Measurements from ENCODE around the gene LYPLAL1. TPM values are rescaled to one million over a fixed set of nuclear protein-coding genes. Genes with fewer than 3 reads are reported as not detected.

Gene LYPLAL1
- total and polyA plus RNA-seq, 2 experiments from 2014 or later = 28.3 to 31.9 TPM

DNA sequence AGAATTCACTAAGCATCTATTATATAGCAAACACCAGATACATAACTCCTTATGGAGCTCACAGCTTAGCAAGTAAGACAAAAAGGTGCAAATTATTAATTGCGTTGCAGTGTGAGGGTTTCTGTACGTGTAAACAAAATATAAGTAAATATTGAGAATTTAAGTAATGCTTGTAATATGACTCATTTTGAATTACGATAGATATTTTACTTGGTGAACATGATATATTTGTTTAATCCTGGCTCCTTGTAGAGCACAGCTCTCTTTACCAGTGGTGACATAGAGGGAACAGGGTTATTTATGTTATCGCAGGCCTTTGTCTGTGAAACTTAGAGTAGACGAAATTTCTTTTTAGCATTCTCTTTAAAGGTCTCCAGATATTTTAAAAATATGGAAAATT lies 36.4 kb downstream of the LYPLAL1 start:
- no peaks in the 10 kb centered on the region for H4K20me1 ChIP-seq (ENCODE audit: insufficient read depth, poor library complexity, severe bottlenecking)
- no peak for TF ChIP-seq EZH2 (IDR thresholded peaks at IDR 0.05; ENCODE audit: borderline replicate concordance)
- TF ChIP-seq, protein P1, sequence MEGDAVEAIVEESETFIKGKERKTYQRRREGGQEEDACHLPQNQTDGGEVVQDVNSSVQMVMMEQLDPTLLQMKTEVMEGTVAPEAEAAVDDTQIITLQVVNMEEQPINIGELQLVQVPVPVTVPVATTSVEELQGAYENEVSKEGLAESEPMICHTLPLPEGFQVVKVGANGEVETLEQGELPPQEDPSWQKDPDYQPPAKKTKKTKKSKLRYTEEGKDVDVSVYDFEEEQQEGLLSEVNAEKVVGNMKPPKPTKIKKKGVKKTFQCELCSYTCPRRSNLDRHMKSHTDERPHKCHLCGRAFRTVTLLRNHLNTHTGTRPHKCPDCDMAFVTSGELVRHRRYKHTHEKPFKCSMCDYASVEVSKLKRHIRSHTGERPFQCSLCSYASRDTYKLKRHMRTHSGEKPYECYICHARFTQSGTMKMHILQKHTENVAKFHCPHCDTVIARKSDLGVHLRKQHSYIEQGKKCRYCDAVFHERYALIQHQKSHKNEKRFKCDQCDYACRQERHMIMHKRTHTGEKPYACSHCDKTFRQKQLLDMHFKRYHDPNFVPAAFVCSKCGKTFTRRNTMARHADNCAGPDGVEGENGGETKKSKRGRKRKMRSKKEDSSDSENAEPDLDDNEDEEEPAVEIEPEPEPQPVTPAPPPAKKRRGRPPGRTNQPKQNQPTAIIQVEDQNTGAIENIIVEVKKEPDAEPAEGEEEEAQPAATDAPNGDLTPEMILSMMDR (IDR thresholded peaks at IDR 0.05; ENCODE audit: poor library complexity) = no peak
- no peak for TF ChIP-seq EZH2phosphoT487 (IDR thresholded peaks at IDR 0.05; ENCODE audit: low read depth, severe bottlenecking, unreplicated experiment)
- H3K4me3 ChIP-seq = no peak overlapping the region
- no peaks in the 10 kb centered on the region for H3K9me2 ChIP-seq (replicated peaks; ENCODE audit: insufficient read depth)
- WGBS (ENCODE audit: low lambda C conversion rate, missing lambda C conversion rate) = 84% methylated on average over 5 of the region's 5 CpGs
- H3K79me2 ChIP-seq = no peaks in the 10 kb centered on the region
- H2AFZ ChIP-seq = no peak overlapping the region
- H3K9me3 ChIP-seq (ENCODE audit: low read depth) = no peaks in the 10 kb centered on the region
- no peak for DNase-seq (ENCODE audit: low spot score)
- no peak overlapping the region for H3K4me2 ChIP-seq
- no peaks in the 10 kb centered on the region for H3K27me3 ChIP-seq
- no peaks in the 10 kb centered on the region for H3K36me3 ChIP-seq (replicated peaks; ENCODE audit: insufficient read depth, low read depth)
- H3K4me1 ChIP-seq (ENCODE audit: insufficient read depth) = no peaks in the 10 kb centered on the region
- H3K27ac ChIP-seq = no peak overlapping the region

DNA sequence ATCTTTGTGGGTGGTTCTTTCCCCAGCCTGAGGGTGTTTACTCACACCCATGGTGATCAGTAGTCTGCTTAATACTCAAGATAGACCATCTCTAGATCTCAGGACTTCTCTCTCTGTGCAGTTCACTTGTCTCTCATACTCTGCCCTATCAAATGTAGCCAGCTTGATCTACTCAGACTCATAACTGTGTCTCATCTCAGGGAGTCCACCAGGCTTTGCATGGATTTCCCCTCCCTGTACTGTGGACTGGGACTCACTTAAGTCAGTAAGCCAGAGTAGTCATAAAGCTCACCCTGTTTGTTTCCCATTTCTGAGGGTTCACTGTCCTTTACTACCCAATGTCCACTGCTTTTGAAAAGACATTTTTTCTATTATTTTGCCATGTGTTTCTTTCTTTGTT lies 41.8 kb downstream of the LYPLAL1 start:
- no peak overlapping the region for H2AFZ ChIP-seq
- no peaks in the 10 kb centered on the region for H3K36me3 ChIP-seq (replicated peaks; ENCODE audit: insufficient read depth, low read depth)

DNA sequence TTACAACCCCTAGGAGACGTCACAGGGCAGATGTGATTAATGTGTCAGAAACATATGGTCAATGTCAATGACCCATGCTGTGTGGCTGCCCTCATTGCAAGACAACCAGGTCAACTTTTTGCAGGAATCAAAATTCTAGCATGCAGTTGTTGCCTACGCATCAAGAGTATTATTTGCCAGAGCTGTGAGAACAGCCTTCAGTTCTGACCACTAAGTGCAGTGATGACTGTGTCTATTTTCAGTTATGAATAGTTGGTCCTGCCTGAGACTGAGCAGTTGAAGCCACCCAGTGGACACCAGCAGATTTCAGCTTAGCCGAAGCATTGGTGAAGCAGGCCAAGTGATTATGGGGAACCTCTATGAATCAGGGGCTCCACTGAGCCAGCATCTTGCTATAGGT lies 47.3 kb downstream of the LYPLAL1 start:
- no peak for TF ChIP-seq EZH2 (IDR thresholded peaks at IDR 0.05; ENCODE audit: borderline replicate concordance)
- TF ChIP-seq, protein P1 (IDR thresholded peaks at IDR 0.05; ENCODE audit: poor library complexity) = no peak
- TF ChIP-seq EZH2phosphoT487 (IDR thresholded peaks at IDR 0.05; ENCODE audit: low read depth, severe bottlenecking, unreplicated experiment) = no peak
- H3K27ac ChIP-seq = no peak overlapping the region
- no peaks in the 10 kb centered on the region for H3K79me2 ChIP-seq
- H3K4me3 ChIP-seq = no peak overlapping the region
- no peaks in the 10 kb centered on the region for H3K27me3 ChIP-seq
- no peak overlapping the region for H3K4me2 ChIP-seq
- 81% methylated on average over 3 of the region's 3 CpGs for WGBS (ENCODE audit: low lambda C conversion rate, missing lambda C conversion rate)
- no peak for DNase-seq (ENCODE audit: low spot score)
- no peaks in the 10 kb centered on the region for H3K4me1 ChIP-seq (ENCODE audit: insufficient read depth)
- no peaks in the 10 kb centered on the region for H3K36me3 ChIP-seq (replicated peaks; ENCODE audit: insufficient read depth, low read depth)
- H3K9me2 ChIP-seq (replicated peaks; ENCODE audit: insufficient read depth) = no peaks in the 10 kb centered on the region
- no peak overlapping the region for H2AFZ ChIP-seq
- no peaks in the 10 kb centered on the region for H4K20me1 ChIP-seq (ENCODE audit: insufficient read depth, poor library complexity, severe bottlenecking)
- no peaks in the 10 kb centered on the region for H3K9me3 ChIP-seq (ENCODE audit: low read depth)

More for the DNA sequence above, 41.8 kb downstream of the LYPLAL1 start:
- Histone ChIP-seq H3K4me1 (ENCODE audit: insufficient read depth) (no peaks in the 10 kb centered on the region), H4K20me1 (ENCODE audit: insufficient read depth, poor library complexity, severe bottlenecking) (no peaks in the 10 kb centered on the region), H3K4me3 (no peak overlapping the region), H3K9me2 (replicated peaks; ENCODE audit: insufficient read depth) (no peaks in the 10 kb centered on the region), H3K27me3 (no peaks in the 10 kb centered on the region), H3K27ac (no peak overlapping the region), H3K4me2 (no peak overlapping the region), H3K79me2 (no peaks in the 10 kb centered on the region), H3K9me3 (ENCODE audit: low read depth) (no peaks in the 10 kb centered on the region)
- no peak for DNase-seq (ENCODE audit: low spot score)
- no peak for TF ChIP-seq EZH2 (IDR thresholded peaks at IDR 0.05; ENCODE audit: borderline replicate concordance)
- TF ChIP-seq, protein P1 (IDR thresholded peaks at IDR 0.05; ENCODE audit: poor library complexity) = no peak
- TF ChIP-seq EZH2phosphoT487 (IDR thresholded peaks at IDR 0.05; ENCODE audit: low read depth, severe bottlenecking, unreplicated experiment) = no peak

DNA sequence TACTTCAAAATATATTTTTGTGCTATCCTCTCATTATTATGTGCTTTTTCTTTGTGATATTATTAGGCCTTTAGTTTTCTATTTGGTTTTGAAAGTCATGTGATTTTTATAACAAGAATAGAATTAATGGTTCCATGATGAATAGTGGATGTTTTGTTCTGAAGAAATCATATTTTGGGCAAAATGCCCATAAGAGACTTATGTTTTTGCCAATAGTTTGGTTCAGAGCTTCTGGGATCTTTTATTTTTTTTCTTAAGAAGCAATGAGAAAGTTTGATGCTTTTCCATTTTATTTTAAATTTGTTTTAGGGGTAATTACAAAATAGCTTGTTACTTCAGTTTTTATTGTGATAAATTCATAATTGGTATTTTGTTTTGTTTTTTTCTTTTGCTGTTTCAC lies 49.8 kb downstream of the LYPLAL1 start:
- H3K4me1 ChIP-seq (ENCODE audit: insufficient read depth) = no peaks in the 10 kb centered on the region
- H3K27ac ChIP-seq = no peak overlapping the region
- no peaks in the 10 kb centered on the region for H3K9me3 ChIP-seq (ENCODE audit: low read depth)
- no peaks in the 10 kb centered on the region for H4K20me1 ChIP-seq (ENCODE audit: insufficient read depth, poor library complexity, severe bottlenecking)
- no peak for DNase-seq (ENCODE audit: low spot score)
- H2AFZ ChIP-seq = no peak overlapping the region
- no peaks in the 10 kb centered on the region for H3K36me3 ChIP-seq (replicated peaks; ENCODE audit: insufficient read depth, low read depth)
- H3K4me2 ChIP-seq = no peak overlapping the region
- TF ChIP-seq EZH2 (IDR thresholded peaks at IDR 0.05; ENCODE audit: borderline replicate concordance) (no peak), EZH2phosphoT487 (IDR thresholded peaks at IDR 0.05; ENCODE audit: low read depth, severe bottlenecking, unreplicated experiment) (no peak)
- TF ChIP-seq, protein P1 (IDR thresholded peaks at IDR 0.05; ENCODE audit: poor library complexity) = no peak
- H3K79me2 ChIP-seq = no peaks in the 10 kb centered on the region
- H3K27me3 ChIP-seq = no peaks in the 10 kb centered on the region
- no peak overlapping the region for H3K4me3 ChIP-seq
- no peaks in the 10 kb centered on the region for H3K9me2 ChIP-seq (replicated peaks; ENCODE audit: insufficient read depth)
